Neural cell (in vitro differentiated cells): Measurements from ENCODE around the gene EFCAB12.

Experiments
- RAD21 ChIP-seq: fragments of 450-650 bp; conservative IDR thresholded peaks from 2 replicates; pipeline ENCODE4 v1.6.1; 2014; ENCODE audit warnings: antibody characterized with exemption, mild to moderate bottlenecking, moderate library complexity
- REST ChIP-seq: IDR thresholded peaks from 2 replicates; pipeline ENCODE4 v1.6.1; 2012; ENCODE audit warnings: borderline replicate concordance

GRCh38 chr3:129476586-129476985, 48.1 kb upstream of the EFCAB12 start:
- TF ChIP-seq REST (no peak), RAD21 (no peak)
